Stimulated activated naive B cell treated with anti-CD40 and anti-IgM and Interleukin-4, amounts not matched to agents 10 μg/mL and 1 μg/mL and 100 μg/mL, for 72 hours (primary cell): ENCODE measurements around the gene FNDC7.
"Not testable (repeated sequence)": the region's sequence is repeated elsewhere in the genome, so short reads cannot be mapped to it uniquely, and the experiment has no call there.

ENCODE experiments used
- ATAC-seq, 2 donors: fragments of 150-1000 bp; cut with Tn5 transposase; replicated peaks; 2 replicates each; pipeline ENCODE4 v1.10.0; 2021; ENCODE audit warnings: moderate library complexity in 1 of 2
- DNase-seq: peaks from one replicate; pipeline ENCODE4 v3.0.0; 2021
- H3K27ac Mint-ChIP-seq: one replicate; pipeline ENCODE4 v1.8.0; 2022; ENCODE audit warnings: mild to moderate bottlenecking, mixed read lengths
- H3K27me3 Mint-ChIP-seq, 2 donors: one replicate each; pipeline ENCODE4 v1.8.0; 2022; ENCODE audit warnings: mixed read lengths in 2 of 2
- H3K36me3 Mint-ChIP-seq, 2 donors: one replicate each; pipeline ENCODE4 v1.8.0; 2022; ENCODE audit warnings: mixed read lengths in 2 of 2, mild to moderate bottlenecking in 1 of 2
- H3K4me1 Mint-ChIP-seq, 2 donors: one replicate each; pipeline ENCODE4 v1.8.0; 2022; ENCODE audit warnings: mixed read lengths in 2 of 2, mild to moderate bottlenecking in 1 of 2
- H3K4me3 Mint-ChIP-seq, 2 donors: one replicate each; pipeline ENCODE4 v1.8.0; 2022; ENCODE audit warnings: mild to moderate bottlenecking in 2 of 2, mixed read lengths in 2 of 2, moderate library complexity in 1 of 2
- H3K9me3 Mint-ChIP-seq, 2 donors: one replicate each; pipeline ENCODE4 v1.8.0; 2022; ENCODE audit warnings: mixed read lengths in 2 of 2, mild to moderate bottlenecking in 1 of 2

The FNDC7 gene, protein sequence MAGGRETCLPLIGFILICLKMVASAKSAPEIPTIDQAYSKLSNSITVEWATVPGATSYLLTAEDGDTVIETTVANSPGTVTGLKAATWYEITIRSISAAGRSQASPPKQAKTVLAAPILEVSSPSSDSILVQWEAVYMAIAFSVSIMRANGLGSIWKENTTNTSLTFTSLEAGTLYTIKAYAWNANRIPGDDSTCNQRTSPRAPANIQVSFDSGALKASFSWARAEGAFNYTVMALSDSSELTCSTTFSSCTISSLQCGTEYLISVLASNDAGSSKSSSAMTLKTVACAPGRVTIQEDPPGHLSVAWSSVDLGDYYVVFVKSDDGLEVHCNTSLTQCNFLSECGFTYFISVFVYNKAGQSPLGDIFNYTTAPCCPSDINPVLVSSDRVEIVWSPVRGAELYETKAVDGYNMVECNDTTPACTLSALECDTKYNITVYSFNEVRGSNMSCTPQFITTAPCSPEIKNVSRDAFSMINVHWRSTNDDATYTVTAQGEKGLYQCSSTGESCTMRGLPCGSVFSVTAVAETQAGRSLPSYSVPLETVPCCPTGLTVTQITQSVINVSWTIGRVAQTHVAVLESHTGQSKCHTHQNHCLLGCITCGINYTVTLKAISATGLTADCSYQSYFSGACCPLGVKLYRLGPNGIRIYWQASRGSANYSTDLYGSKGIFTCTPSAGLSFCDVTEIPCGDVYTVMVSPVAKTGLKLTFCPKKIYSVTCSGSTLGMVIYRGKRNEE

DNA sequence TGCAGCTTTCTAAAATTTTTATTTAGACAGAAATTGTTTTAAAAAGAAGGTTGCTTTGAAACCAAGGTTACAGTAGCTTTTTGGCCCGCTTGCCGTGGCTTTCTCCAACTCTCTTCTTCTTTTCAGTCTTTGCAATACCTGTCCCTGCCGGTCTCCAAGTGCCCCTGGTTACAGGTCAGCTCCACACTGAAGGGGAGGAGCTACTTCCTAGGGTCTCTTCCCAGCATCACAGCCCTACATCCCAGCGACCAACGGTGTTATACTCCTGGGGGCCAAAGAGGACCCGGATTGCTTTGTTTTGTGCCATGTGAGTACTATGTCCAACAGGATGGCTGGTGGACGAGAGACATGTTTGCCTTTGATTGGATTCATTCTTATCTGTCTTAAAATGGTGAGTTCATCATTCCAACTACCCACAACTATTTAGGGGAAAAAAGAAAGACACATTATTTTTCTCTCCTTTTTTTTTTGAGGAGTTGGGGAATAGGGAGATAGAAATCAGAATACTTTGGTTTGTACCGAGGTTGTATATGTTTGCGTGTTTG, at the start of gene FNDC7:
Gene FNDC7 (plus strand): TSS at position 303 of the 545 bp plus-strand sequence. CDS start 26 bp downstream, at position 329.
- Mint-ChIP-seq H3K4me1 (no peaks in the 10 kb centered on the region), H3K9me3 (no peaks in the 10 kb centered on the region), H3K27me3 (peaks cover 6 to 18% of the 10 kb centered on the region in 2 donors), H3K36me3 (no peaks in the 10 kb centered on the region), H3K4me3 (no peak within 1 kb of the TSS), H3K27ac (no peak within 1 kb of the TSS)
- ATAC-seq (no peak), DNase-seq (no peak)

DNA sequence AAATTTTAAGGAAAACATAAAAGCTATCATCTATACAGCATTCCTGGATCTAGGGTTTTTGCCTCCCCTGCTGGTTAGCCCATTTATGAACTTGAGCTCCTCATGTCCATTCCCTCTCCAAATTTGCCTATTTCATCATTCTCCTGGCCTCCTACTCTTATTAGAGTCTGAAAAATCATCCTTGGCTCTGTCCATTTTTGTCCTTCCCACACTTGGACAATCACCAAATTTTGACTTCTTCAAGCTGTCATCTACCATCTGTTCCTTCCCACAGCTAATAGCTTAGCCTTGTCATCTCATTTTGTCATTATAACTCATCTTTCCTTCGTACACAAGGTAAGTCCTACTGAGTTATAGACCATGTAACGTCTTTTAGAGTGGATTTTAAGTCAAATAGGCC, 49.6 kb upstream of the FNDC7 start:
- Mint-ChIP-seq H3K4me1 (peaks cover 3 to 7% of the 10 kb centered on the region in 2 donors), H3K9me3 (no peaks in the 10 kb centered on the region)
- no peak for ATAC-seq

DNA sequence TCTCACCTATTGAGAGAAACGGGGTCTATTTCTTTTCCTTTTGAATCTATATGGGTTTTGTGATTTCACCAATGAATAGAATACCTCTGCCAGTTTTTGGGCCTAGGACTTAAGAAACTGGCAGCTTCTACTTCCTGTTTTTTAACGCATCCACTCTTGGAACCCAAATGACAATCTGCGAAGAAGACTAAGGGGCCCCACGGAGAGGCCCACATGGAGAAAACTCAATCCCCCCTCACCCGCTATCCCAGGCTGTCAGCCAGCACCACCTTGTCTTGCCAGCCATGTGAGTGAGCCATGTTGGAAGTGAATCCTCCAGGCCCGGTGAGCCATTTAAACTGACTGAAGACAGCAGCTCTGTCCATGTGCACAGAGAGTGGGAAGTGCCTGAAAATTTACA, 48.2 kb upstream of the FNDC7 start:
- Mint-ChIP-seq H3K27ac (no peak overlapping the region), H3K4me3 (no peak overlapping the region), H3K36me3 (no peaks in the 10 kb centered on the region), H3K9me3 (no peaks in the 10 kb centered on the region), H3K27me3 (peaks cover 5 to 7% of the 10 kb centered on the region in 2 donors), H3K4me1 (peaks cover 0 to 7% of the 10 kb centered on the region in 2 donors)
- DNase-seq (no peak), ATAC-seq (no peak)

More for the DNA sequence above, 49.6 kb upstream of the FNDC7 start:
- Mint-ChIP-seq H3K4me3 (peak overlapping the region in 1 of 2 donors; percentile 39), H3K36me3 (no peaks in the 10 kb centered on the region), H3K27me3 (no peaks in the 10 kb centered on the region), H3K27ac (no peak overlapping the region)
- DNase-seq, result no peak

DNA sequence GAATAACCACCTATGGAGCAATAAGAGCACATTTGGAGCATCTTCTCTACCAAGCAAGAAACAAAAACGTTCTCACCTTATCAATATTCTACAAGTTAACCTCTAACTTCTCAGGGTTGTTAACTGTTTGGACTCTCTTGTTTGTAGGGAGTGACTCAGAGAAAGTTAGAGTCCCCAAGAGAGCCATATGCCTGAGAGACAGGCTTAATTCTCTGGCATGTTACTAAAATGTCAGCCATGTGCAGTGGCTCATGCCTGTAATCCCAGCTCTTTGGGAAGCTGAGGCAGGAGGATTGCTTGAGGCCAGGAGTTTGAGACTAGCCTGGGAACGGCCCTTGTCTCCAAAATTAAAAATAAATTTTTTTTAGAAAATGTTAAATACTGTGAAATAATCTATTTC, 47.6 kb upstream of the FNDC7 start:
- no peak overlapping the region for H3K27ac Mint-ChIP-seq
- H3K9me3 Mint-ChIP-seq, result no peaks in the 10 kb centered on the region
- DNase-seq (no peak), ATAC-seq (no peak)
- H3K4me3 Mint-ChIP-seq, result no peak overlapping the region
- H3K4me1 Mint-ChIP-seq, result peaks cover 0 to 6% of the 10 kb centered on the region in 2 donors
- no peaks in the 10 kb centered on the region for H3K36me3 Mint-ChIP-seq
- H3K27me3 Mint-ChIP-seq, result peaks cover 5 to 7% of the 10 kb centered on the region in 2 donors

DNA sequence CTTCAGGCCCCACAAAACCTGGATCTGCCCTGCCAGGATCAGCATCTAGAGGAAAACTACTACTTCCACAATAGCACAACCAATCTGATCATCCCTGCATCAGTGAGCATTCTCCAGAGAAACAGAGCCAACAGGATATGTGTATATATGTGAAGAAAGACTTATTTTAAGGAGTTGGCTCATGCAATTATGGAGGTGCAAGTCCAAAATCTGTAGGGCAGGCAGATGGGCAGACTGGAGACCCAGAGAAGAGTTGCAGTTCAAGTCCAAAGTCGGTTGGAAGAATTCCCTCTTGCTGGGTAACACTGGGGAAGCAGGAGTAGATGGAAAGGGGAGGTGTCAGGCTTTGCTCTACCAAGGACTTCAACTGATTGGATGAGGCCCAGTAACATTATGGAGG, 46.9 kb upstream of the FNDC7 start:
- peaks cover 5 to 7% of the 10 kb centered on the region in 2 donors for H3K27me3 Mint-ChIP-seq
- no peaks in the 10 kb centered on the region for H3K9me3 Mint-ChIP-seq
- ATAC-seq, result no peak
- H3K27ac Mint-ChIP-seq, result no peak overlapping the region
- peaks cover 0 to 3% of the 10 kb centered on the region in 2 donors for H3K4me1 Mint-ChIP-seq
- DNase-seq, result no peak
- no peaks in the 10 kb centered on the region for H3K36me3 Mint-ChIP-seq
- H3K4me3 Mint-ChIP-seq, result no peak overlapping the region

DNA sequence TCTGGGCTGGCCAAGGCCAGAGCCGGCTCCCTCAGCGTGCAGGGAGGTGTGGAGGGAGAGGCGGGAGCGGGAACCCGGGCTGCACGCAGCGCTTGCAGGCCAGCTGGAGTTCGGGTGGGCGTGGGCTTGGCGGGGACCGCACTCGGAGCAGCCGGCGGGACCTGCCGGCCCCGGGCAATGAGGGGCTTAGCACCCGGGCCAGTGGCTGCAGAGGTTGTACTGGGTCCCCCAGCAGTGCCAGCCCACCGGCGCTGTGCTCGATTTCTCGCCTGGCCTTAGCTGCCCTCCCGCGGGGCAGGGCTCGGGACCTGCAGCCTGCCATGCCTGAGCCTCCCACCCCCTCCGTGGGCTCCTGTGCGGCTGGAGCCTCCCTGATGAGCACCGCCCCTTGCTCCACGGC, 45.3 kb upstream of the FNDC7 start:
- H3K4me3 Mint-ChIP-seq, H3K4me1 Mint-ChIP-seq, H3K36me3 Mint-ChIP-seq, ATAC-seq, H3K27ac Mint-ChIP-seq, H3K9me3 Mint-ChIP-seq, DNase-seq: not testable (repeated sequence)
- H3K27me3 Mint-ChIP-seq, result peaks cover 13 to 16% of the 10 kb centered on the region in 2 donors

DNA sequence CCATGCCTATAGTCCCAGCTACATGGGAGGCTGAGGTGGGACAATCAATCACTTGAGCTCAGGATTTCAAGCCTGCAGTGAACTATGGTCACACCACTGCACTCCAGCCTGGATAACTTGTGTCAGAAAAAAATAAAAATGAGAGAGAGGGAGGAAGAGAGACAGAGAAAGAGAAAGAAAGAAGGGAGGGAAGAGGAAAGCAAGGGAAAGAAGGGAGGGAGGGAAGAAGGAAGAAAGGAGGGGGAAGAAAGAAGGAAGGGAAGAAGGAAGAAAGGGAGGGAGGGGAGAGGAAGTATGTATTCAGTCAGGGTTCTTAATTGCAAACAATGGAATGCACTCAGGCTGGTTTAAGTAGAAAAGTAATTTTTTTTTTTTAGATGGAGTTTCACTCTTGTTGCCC, 43.9 kb upstream of the FNDC7 start:
- ATAC-seq (no peak), DNase-seq (no peak)
- H3K4me3 Mint-ChIP-seq, result no peak overlapping the region
- H3K27me3 Mint-ChIP-seq, result peaks cover 13 to 23% of the 10 kb centered on the region in 2 donors
- no peaks in the 10 kb centered on the region for H3K4me1 Mint-ChIP-seq
- H3K36me3 Mint-ChIP-seq, result no peaks in the 10 kb centered on the region
- no peak overlapping the region for H3K27ac Mint-ChIP-seq
- no peaks in the 10 kb centered on the region for H3K9me3 Mint-ChIP-seq

DNA sequence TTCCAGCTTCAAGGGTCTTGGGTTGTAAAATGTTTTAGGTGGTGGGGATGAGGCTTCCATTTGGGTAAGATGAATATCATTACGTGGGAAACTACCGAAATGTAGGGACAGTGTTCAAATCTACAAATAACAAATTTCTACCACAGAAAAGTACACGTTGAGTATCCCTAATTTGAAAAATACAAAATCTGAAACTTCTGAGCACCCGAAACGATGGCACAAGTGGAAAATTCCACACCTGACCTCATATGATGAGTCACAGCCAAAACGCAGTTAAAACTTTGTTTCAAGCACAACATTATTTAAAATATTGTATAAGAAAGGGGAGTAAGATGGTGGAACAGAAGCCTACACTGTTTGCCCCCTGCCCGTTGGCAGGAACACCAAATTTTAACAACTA, 43.0 kb upstream of the FNDC7 start:
- Mint-ChIP-seq H3K36me3 (no peaks in the 10 kb centered on the region), H3K4me1 (no peaks in the 10 kb centered on the region), H3K4me3 (no peak overlapping the region), H3K9me3 (no peaks in the 10 kb centered on the region), H3K27me3 (peaks cover 13 to 23% of the 10 kb centered on the region in 2 donors), H3K27ac (no peak overlapping the region)
- no peak for DNase-seq
- ATAC-seq, result no peak

DNA sequence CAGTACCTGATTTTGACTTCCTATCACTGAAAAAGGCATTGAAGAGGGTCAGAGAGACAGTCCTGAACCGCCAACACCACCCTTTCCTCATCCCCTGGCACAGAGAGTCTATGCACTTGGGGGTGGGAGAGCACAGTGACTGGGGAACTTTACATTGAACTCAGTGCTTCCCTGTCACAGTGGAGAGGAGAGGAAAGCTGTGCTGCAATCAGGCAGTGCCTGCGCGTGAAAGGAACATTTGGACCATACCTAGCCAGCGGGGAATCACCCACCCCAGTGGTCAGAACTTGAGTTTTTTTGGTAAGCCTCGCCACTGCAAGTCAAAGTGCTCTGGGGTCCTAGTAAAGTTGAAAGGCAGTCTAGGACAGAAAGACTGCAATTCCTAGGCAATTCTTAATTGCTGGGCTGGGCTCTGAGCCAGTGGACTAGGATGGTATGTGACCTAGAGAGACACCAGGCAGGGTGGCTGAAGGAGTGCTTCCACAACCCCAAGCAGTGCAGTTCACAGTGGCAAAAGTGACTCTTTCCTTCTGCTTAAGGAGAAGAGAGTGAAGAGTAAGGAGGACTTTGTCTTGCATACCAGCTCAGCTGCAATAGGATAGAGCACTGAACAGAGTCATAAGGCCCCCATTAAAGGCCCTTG, 42.5 kb upstream of the FNDC7 start:
- H3K4me3 Mint-ChIP-seq, result no peak overlapping the region
- DNase-seq, result no peak
- ATAC-seq, result no peak

DNA sequence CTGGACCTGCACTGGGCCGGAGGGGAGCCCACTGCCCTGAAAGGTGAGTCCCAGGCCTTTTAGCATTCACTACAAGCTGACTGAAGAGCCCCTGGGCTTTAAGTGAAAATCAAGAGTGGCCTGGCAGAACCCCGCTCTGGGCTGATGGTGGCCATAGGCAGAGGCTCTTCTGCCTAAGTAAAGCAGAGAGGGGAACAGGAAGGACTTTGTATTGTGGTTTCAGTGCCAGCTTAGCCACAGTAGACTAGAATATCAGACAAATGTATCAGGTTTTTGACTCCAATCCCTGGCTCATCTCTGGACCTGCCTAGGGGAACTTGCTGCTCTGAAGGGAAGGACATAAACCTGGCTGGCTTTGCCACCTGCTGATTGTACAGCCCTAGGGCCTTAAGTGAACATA, 41.6 kb upstream of the FNDC7 start:
- ATAC-seq, result no peak
- no peak overlapping the region for H3K27ac Mint-ChIP-seq
- H3K4me3 Mint-ChIP-seq, result no peak overlapping the region
- H3K4me1 Mint-ChIP-seq, result no peaks in the 10 kb centered on the region
- no peak for DNase-seq
- no peaks in the 10 kb centered on the region for H3K36me3 Mint-ChIP-seq
- no peaks in the 10 kb centered on the region for H3K9me3 Mint-ChIP-seq
- peaks cover 13 to 23% of the 10 kb centered on the region in 2 donors for H3K27me3 Mint-ChIP-seq

More for the DNA sequence above, 42.5 kb upstream of the FNDC7 start:
- Mint-ChIP-seq H3K9me3 (no peaks in the 10 kb centered on the region), H3K4me1 (no peaks in the 10 kb centered on the region), H3K36me3 (no peaks in the 10 kb centered on the region), H3K27me3 (peaks cover 13 to 23% of the 10 kb centered on the region in 2 donors), H3K27ac (no peak overlapping the region)

DNA sequence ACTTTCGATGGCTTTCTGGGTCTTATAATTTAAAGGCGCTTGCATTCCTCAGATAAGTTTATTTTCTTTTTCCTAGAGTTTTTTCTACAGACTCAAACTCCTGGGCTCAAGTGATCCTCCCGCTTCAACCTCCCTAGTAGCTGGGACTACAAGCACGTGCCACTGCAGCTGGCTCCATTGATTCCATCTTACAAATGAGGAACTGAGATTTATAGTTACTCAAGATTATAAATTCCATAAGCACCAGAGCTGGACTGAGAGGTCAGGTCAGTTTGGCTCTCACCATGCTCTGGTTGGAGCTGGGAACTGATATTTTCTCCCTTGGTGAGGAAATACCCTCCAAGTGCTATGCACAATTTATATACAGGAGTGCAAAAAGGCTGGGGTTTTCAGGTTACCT, 34.0 kb upstream of the FNDC7 start:
- Mint-ChIP-seq H3K9me3 (no peaks in the 10 kb centered on the region), H3K27ac (no peak overlapping the region), H3K4me1 (peaks cover 0 to 5% of the 10 kb centered on the region in 2 donors), H3K27me3 (peaks cover 8 to 25% of the 10 kb centered on the region in 2 donors), H3K4me3 (no peak overlapping the region), H3K36me3 (no peaks in the 10 kb centered on the region)
- DNase-seq (no peak), ATAC-seq (peak in 1 of 2 donors; percentile 38)

DNA sequence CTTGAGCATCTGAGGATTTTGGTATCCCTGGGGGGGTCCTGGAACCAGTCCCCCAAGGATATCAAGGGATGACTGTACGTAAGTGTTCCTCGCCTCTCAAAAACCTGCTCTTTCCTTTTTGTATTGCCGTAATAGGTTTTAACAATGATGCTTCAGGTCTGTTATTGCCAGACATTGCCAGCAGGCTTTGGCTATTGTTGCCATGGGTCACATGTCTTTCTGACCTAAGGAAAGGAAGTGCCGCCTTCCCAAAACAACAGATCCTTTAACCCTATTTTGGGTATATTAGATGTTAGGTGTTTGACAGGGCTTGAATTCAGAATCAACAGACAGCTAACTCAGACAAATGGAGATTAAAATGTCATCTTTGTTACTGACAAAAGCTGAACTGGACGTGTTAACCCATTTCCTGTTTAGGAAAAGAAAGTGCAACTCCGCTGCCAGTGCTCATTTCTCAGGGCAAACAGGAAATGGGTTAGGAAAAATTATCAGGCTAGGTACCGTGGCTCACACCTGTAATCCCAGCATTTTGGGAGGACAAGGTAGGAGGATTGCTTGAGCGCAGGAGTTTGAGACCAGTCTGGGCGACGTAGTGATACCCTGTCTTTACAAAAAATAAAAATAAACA, 33.0 kb upstream of the FNDC7 start:
- Mint-ChIP-seq H3K4me1 (peaks cover 0 to 5% of the 10 kb centered on the region in 2 donors), H3K27me3 (peaks cover 8 to 25% of the 10 kb centered on the region in 2 donors), H3K4me3 (no peak overlapping the region), H3K27ac (no peak overlapping the region), H3K9me3 (no peaks in the 10 kb centered on the region), H3K36me3 (no peaks in the 10 kb centered on the region)
- DNase-seq, result no peak
- ATAC-seq, result no peak

DNA sequence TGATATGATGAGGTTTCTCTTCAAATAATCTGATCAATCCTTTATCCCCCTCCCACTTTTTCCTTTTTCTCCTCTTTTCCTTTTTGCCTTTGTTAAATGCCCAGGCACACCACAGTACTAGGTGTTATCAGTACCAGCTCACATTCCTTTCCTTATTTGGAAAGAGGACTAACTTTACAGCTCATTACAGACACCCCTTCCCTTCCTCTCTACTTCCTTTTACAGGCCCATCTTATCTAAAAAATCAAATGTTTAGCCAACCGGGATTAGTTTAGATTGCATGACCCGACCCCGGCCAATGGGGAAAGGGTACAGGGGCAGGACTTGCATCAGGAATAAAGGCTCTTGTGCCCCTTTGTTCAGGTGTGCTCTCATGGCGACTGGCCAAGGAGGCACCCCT, 31.0 kb upstream of the FNDC7 start:
- not testable (repeated sequence) for ATAC-seq, H3K4me1 Mint-ChIP-seq, H3K36me3 Mint-ChIP-seq, H3K4me3 Mint-ChIP-seq, DNase-seq, H3K9me3 Mint-ChIP-seq, H3K27ac Mint-ChIP-seq
- H3K27me3 Mint-ChIP-seq, result peaks cover 8 to 25% of the 10 kb centered on the region in 2 donors

DNA sequence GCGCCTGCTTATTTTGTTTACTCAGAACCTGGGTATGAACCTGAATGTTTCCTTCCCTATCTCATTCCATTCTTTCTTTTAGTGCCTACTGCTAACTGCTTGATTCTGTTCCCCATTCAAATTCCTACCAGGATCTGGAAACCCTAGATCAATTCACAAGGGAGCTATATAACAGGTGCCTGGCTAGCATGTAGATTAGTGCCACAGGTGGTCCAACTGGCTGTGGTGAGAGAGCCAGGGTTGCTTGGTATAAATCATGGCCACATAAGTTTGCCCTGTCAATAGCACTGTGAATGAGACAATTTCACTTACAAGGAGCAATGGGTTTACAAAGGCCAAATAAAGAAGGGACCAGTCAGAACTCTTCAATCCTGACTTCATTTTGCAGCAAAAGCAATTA, 27.2 kb upstream of the FNDC7 start:
- ATAC-seq (no peak), DNase-seq (no peak)
- Mint-ChIP-seq H3K27ac (no peak overlapping the region), H3K36me3 (peaks cover 0 to 3% of the 10 kb centered on the region in 2 donors), H3K9me3 (no peaks in the 10 kb centered on the region), H3K4me3 (no peak overlapping the region), H3K4me1 (peaks cover 2 to 4% of the 10 kb centered on the region in 2 donors), H3K27me3 (peaks cover 8 to 19% of the 10 kb centered on the region in 2 donors)
